ENCODE results near the gene MAPK8IP2. TPM values are rescaled to one million over a fixed set of nuclear protein-coding genes. Genes with fewer than 3 reads are reported as not detected.

The MAPK8IP2 gene
- total RNA-seq, 1 donor: 0.36 TPM

DNA sequence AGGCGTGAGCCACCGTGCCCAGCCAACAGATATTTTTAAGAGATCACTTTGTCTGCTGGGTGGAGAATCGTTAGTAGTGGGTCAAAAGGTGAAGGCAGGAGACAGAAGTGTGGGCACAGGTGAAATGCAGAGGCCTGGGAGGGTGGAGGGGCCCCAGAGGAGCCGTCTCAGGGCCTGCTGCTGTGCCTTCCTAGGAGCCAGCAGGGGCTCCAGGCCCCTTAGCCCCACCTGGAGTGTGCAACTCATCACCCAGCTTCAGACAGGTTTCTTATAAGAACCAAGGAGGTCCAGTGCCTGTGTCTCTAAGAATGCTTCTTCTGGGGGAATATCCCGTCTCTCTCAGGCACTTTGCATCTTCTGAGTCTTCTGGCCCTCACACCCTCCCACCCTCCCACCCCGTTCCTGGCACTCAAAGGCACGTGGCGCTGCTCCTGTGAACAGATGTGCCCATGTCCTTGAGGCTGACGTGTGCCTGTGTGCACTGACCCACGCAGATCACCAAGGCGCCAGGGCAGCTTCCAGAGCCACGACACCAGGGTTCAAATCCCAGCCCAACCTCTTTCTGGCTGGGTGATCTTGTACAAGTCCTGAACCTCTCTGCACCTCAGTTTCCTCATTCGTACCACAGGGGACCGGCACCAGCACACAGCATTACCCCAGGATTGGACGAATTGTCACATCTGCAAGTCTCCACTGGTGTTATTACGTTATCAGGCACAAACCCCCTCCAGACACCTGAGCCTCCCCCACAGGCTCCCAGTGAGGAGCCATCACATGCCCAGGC lies 23.9 kb downstream of the MAPK8IP2 start:
- Histone ChIP-seq H3K9me3 (ENCODE audit: low read depth, low read length) (no peaks in the 10 kb centered on the region), H3K36me3 (ENCODE audit: insufficient read depth, low read length) (no peaks in the 10 kb centered on the region), H3K79me2 (ENCODE audit: insufficient read depth, low read length) (peaks cover 5% of the 10 kb centered on the region), H4K20me1 (ENCODE audit: insufficient read depth, low read length) (peaks cover 3% of the 10 kb centered on the region), H2AFZ (ENCODE audit: low read length) (no peak overlapping the region), H3K4me2 (ENCODE audit: insufficient read depth, low read length) (no peak overlapping the region), H3K4me3 (ENCODE audit: insufficient read depth, low read length) (no peak overlapping the region), H3K4me1 (ENCODE audit: insufficient read depth, low read length) (peaks cover 24% of the 10 kb centered on the region), H3K27me3 (ENCODE audit: insufficient read depth, low read length) (peaks cover 17% of the 10 kb centered on the region), H3K27ac (ENCODE audit: low read depth, low read length) (no peak overlapping the region)
- TF ChIP-seq, protein P1, sequence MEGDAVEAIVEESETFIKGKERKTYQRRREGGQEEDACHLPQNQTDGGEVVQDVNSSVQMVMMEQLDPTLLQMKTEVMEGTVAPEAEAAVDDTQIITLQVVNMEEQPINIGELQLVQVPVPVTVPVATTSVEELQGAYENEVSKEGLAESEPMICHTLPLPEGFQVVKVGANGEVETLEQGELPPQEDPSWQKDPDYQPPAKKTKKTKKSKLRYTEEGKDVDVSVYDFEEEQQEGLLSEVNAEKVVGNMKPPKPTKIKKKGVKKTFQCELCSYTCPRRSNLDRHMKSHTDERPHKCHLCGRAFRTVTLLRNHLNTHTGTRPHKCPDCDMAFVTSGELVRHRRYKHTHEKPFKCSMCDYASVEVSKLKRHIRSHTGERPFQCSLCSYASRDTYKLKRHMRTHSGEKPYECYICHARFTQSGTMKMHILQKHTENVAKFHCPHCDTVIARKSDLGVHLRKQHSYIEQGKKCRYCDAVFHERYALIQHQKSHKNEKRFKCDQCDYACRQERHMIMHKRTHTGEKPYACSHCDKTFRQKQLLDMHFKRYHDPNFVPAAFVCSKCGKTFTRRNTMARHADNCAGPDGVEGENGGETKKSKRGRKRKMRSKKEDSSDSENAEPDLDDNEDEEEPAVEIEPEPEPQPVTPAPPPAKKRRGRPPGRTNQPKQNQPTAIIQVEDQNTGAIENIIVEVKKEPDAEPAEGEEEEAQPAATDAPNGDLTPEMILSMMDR (IDR thresholded peaks at IDR 0.05; ENCODE audit: extremely low read depth, low read depth, low read length): no peak
- no peak for DNase-seq (ENCODE audit: insufficient read length, low spot score, missing footprints)

DNA sequence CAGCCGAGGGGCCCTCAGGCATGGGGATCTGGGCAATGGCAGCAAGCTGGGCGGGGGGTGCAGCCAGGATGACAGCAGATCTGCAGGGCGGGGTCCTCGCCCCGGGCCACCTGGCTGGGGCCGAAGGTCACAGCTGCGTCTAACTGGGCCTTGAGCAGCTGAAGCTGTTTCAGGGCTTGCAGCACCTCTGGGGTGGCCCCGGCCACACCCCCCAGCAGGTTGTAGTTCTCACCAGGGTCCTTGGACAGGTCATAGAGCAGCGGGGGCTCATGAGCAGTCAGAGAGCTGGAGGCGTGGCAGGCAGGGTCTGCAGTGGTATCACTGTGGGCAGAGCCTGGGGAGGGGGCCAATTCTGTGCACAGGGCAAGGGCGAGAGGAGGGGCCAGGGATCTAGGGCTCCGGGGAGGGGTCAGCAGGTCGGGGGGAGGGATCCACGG lies 24.6 kb downstream of the MAPK8IP2 start:
- peaks cover 24% of the 10 kb centered on the region for H3K4me1 ChIP-seq (ENCODE audit: insufficient read depth, low read length)
- peaks cover 12% of the 10 kb centered on the region for H3K27me3 ChIP-seq (ENCODE audit: insufficient read depth, low read length)
- peaks cover 5% of the 10 kb centered on the region for H3K79me2 ChIP-seq (ENCODE audit: insufficient read depth, low read length)
- H3K27ac ChIP-seq (ENCODE audit: low read depth, low read length): no peak overlapping the region
- peak; percentile 43 for DNase-seq (ENCODE audit: insufficient read length, low spot score, missing footprints)
- no peak overlapping the region for H2AFZ ChIP-seq (ENCODE audit: low read length)
- H3K9me3 ChIP-seq (ENCODE audit: low read depth, low read length): no peaks in the 10 kb centered on the region
- TF ChIP-seq, protein P1 (IDR thresholded peaks at IDR 0.05; ENCODE audit: extremely low read depth, low read depth, low read length): no peak
- peaks cover 3% of the 10 kb centered on the region for H4K20me1 ChIP-seq (ENCODE audit: insufficient read depth, low read length)
- H3K4me3 ChIP-seq (ENCODE audit: insufficient read depth, low read length): no peak overlapping the region
- no peaks in the 10 kb centered on the region for H3K36me3 ChIP-seq (ENCODE audit: insufficient read depth, low read length)
- no peak overlapping the region for H3K4me2 ChIP-seq (ENCODE audit: insufficient read depth, low read length)

DNA sequence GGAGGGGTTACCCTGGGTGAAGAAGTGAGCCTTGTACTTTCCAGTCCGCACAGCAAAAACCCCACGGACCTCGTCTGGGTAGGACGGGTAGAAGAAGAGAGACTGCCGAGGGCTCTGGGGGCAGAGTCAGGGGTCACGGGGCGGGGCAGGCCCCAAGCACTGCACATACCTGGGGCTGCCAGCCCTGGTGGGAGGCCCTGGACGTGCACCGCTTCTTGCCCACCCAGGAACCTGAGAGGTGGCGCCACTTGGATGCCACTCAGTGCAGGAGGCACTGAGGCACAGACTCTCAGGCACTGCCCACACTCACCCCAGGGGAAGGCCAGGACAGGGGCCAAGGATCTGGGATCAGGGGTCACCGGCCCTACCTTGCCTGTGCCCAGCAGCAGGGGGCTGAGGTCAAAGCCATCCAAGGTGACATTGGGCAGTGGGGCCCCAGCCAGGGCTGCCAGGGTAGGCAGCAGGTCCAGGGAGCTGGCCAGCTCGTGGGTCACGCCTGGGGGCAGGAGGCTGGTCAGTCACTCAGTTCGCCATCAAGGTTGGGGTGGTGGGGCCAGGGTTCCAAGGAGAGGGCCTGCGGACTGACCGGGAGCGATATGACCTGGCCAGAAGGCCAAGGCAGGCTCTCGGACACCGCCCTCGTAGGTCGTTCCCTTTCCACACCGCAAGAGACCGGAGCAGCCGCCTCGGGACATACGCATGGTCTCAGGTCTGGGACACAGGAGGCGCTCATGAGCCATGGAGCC lies 25.1 kb downstream of the MAPK8IP2 start:
- Histone ChIP-seq H3K4me1 (ENCODE audit: insufficient read depth, low read length) (peaks cover 20% of the 10 kb centered on the region), H3K4me3 (ENCODE audit: insufficient read depth, low read length) (no peak overlapping the region), H4K20me1 (ENCODE audit: insufficient read depth, low read length) (peaks cover 3% of the 10 kb centered on the region), H3K36me3 (ENCODE audit: insufficient read depth, low read length) (no peaks in the 10 kb centered on the region), H3K79me2 (ENCODE audit: insufficient read depth, low read length) (peaks cover 5% of the 10 kb centered on the region), H2AFZ (ENCODE audit: low read length) (no peak overlapping the region), H3K9me3 (ENCODE audit: low read depth, low read length) (no peaks in the 10 kb centered on the region), H3K27ac (ENCODE audit: low read depth, low read length) (no peak overlapping the region), H3K27me3 (ENCODE audit: insufficient read depth, low read length) (peaks cover 12% of the 10 kb centered on the region), H3K4me2 (ENCODE audit: insufficient read depth, low read length) (no peak overlapping the region)
- TF ChIP-seq, protein P1 (IDR thresholded peaks at IDR 0.05; ENCODE audit: extremely low read depth, low read depth, low read length): no peak
- peak; percentile 49 for DNase-seq (ENCODE audit: insufficient read length, low spot score, missing footprints)

DNA sequence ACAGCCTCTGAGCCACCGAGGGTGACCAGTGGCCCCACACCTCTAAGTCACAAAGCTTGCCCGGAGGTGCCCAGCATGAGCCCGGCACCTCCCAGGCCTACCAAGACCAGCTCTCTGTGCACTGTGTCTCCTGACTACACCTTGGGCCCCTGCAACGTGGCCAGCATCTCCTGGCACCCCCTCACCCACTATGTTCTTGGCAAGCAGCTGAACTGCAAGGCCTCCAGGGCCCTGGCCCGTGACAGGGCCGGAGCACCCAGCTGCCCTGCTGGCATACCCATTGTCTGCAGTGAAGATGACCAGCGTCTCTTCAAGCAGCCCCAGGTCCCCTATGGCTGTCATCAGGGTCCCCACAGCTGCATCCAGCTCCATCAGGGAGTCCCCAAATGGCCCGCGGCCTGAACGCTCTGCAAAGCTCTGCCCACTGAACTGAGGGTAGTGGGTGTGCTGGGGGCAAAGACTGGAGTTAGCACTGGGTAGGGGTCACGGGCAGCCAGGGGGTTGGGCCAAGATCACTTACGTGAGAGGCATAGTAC lies 25.8 kb downstream of the MAPK8IP2 start:
- H2AFZ ChIP-seq (ENCODE audit: low read length): no peak overlapping the region
- no peak overlapping the region for H3K27ac ChIP-seq (ENCODE audit: low read depth, low read length)
- H3K9me3 ChIP-seq (ENCODE audit: low read depth, low read length): no peaks in the 10 kb centered on the region
- no peak overlapping the region for H3K4me2 ChIP-seq (ENCODE audit: insufficient read depth, low read length)
- no peak overlapping the region for H3K4me3 ChIP-seq (ENCODE audit: insufficient read depth, low read length)
- peaks cover 5% of the 10 kb centered on the region for H3K27me3 ChIP-seq (ENCODE audit: insufficient read depth, low read length)
- H4K20me1 ChIP-seq (ENCODE audit: insufficient read depth, low read length): peaks cover 3% of the 10 kb centered on the region
- H3K79me2 ChIP-seq (ENCODE audit: insufficient read depth, low read length): peaks cover 5% of the 10 kb centered on the region
- peaks cover 14% of the 10 kb centered on the region for H3K4me1 ChIP-seq (ENCODE audit: insufficient read depth, low read length)
- DNase-seq (ENCODE audit: insufficient read length, low spot score, missing footprints): no peak
- TF ChIP-seq, protein P1 (IDR thresholded peaks at IDR 0.05; ENCODE audit: extremely low read depth, low read depth, low read length): no peak
- no peaks in the 10 kb centered on the region for H3K36me3 ChIP-seq (ENCODE audit: insufficient read depth, low read length)
